ENCODE results near the gene AKNAD1. TPM values are rescaled to one million over a fixed set of nuclear protein-coding genes. Genes with fewer than 3 reads are reported as not detected.
"Not testable (repeated sequence)": the region's sequence is repeated elsewhere in the genome, so short reads cannot be mapped to it uniquely, and the experiment has no call there.

Gene AKNAD1
- total RNA-seq, 1 donor from 2014 or later, result 0.70 TPM

DNA sequence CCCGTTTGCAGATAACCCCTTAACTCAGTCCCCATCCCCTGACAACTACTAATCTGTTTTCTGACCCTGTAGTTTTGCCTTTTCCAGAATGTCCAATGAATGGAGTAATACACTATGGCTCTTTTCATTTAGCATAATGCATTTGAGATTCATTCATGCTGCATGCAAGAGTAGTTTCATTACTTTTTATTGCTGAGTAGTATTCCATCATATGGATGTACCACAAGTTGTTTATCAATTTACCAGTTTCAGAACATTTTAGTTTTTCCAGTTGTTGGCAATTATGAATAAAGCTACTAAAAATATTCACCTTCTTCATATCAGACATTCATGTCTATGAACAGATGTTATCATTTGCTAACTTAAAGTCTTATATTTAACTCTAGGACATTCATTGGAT is 65.1 kb downstream of the AKNAD1 start:
- Mint-ChIP-seq H3K27ac (ENCODE audit: unreplicated experiment) (no peak overlapping the region), H3K4me1 (ENCODE audit: unreplicated experiment) (peaks cover 16% of the 10 kb centered on the region), H3K36me3 (ENCODE audit: unreplicated experiment) (peaks cover 68% of the 10 kb centered on the region), H3K4me3 (ENCODE audit: unreplicated experiment) (no peak overlapping the region), H3K27me3 (ENCODE audit: unreplicated experiment) (no peaks in the 10 kb centered on the region), H3K9me3 (ENCODE audit: unreplicated experiment) (peaks cover 15% of the 10 kb centered on the region)
- no peak for DNase-seq (ENCODE audit: extremely low spot score, unreplicated experiment)
- TF ChIP-seq, protein P1, sequence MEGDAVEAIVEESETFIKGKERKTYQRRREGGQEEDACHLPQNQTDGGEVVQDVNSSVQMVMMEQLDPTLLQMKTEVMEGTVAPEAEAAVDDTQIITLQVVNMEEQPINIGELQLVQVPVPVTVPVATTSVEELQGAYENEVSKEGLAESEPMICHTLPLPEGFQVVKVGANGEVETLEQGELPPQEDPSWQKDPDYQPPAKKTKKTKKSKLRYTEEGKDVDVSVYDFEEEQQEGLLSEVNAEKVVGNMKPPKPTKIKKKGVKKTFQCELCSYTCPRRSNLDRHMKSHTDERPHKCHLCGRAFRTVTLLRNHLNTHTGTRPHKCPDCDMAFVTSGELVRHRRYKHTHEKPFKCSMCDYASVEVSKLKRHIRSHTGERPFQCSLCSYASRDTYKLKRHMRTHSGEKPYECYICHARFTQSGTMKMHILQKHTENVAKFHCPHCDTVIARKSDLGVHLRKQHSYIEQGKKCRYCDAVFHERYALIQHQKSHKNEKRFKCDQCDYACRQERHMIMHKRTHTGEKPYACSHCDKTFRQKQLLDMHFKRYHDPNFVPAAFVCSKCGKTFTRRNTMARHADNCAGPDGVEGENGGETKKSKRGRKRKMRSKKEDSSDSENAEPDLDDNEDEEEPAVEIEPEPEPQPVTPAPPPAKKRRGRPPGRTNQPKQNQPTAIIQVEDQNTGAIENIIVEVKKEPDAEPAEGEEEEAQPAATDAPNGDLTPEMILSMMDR (IDR thresholded peaks at IDR 0.05), result no peak

DNA sequence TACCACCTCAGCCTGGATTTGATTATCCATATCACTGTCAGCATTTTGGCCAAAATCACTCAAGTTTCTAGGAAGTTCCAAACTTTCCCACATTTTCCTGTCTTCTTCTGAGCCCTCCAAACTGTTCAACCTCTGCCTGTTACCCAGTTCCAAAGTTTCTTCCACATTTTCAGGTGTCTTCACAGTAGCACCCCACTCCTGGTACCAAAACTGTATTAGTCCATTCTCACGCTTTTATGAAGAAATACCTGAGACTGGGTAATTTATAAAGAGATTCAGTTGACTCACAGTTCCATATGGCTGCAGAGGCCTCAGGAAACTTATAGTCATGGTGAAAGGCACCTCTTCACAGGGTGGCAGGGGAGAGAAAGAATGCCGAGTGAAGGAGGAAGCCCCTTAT is 71.0 kb downstream of the AKNAD1 start:
- Mint-ChIP-seq H3K4me3 (ENCODE audit: unreplicated experiment) (no peak overlapping the region), H3K9me3 (ENCODE audit: unreplicated experiment) (peaks cover 17% of the 10 kb centered on the region), H3K36me3 (ENCODE audit: unreplicated experiment) (peaks cover 72% of the 10 kb centered on the region), H3K27ac (ENCODE audit: unreplicated experiment) (no peak overlapping the region), H3K4me1 (ENCODE audit: unreplicated experiment) (peaks cover 10% of the 10 kb centered on the region), H3K27me3 (ENCODE audit: unreplicated experiment) (no peaks in the 10 kb centered on the region)
- DNase-seq (ENCODE audit: extremely low spot score, unreplicated experiment), result no peak
- TF ChIP-seq, protein P1 (IDR thresholded peaks at IDR 0.05), result no peak

DNA sequence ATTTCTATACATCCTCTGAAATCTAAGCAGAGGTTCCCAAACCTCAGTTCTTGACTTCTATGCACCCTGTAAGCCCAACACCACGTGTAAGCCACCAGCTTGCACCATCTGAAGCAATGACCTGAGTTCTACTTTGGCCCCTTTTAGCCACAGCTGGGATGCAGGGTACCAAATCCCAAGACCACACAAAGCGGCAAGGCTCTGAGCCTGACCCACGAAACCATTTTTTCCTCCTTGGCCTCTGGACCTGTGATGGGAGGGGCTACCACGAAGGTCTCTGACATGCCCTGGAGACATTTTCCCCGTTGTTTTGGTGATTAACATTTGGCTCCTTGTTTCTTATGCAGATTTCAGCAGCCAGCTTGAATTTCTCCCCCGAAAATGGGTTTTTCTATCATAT is 71.6 kb downstream of the AKNAD1 start:
- Mint-ChIP-seq H3K4me1 (ENCODE audit: unreplicated experiment) (peaks cover 4% of the 10 kb centered on the region), H3K27me3 (ENCODE audit: unreplicated experiment) (no peaks in the 10 kb centered on the region), H3K36me3 (ENCODE audit: unreplicated experiment) (peaks cover 68% of the 10 kb centered on the region), H3K9me3 (ENCODE audit: unreplicated experiment) (peaks cover 17% of the 10 kb centered on the region), H3K4me3 (ENCODE audit: unreplicated experiment) (no peak overlapping the region), H3K27ac (ENCODE audit: unreplicated experiment) (no peak overlapping the region)
- TF ChIP-seq, protein P1 (IDR thresholded peaks at IDR 0.05), result no peak
- no peak for DNase-seq (ENCODE audit: extremely low spot score, unreplicated experiment)

DNA sequence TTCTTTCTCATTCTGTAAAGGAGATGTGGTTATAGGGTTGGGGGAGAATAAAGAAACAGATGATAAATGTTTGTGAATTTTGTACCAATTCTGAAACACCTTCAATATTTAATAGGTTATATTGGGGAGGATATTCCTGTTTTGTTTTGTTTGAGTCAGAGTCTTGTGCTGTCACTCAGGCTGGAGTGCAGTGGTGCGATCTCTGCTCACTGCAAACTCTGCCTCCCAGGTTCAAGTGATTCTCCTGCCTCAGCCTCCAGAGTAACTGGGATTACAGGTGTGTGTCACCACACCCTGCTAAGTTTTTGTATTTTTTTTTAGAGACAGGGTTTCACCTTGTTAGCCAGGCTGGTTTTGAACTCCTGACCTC is 75.3 kb downstream of the AKNAD1 start:
- H3K4me3 Mint-ChIP-seq (ENCODE audit: unreplicated experiment); H3K27me3 Mint-ChIP-seq (ENCODE audit: unreplicated experiment); H3K4me1 Mint-ChIP-seq (ENCODE audit: unreplicated experiment); DNase-seq (ENCODE audit: extremely low spot score, unreplicated experiment); H3K27ac Mint-ChIP-seq (ENCODE audit: unreplicated experiment): not testable (repeated sequence)
- peaks cover 17% of the 10 kb centered on the region for H3K9me3 Mint-ChIP-seq (ENCODE audit: unreplicated experiment)
- peaks cover 65% of the 10 kb centered on the region for H3K36me3 Mint-ChIP-seq (ENCODE audit: unreplicated experiment)

DNA sequence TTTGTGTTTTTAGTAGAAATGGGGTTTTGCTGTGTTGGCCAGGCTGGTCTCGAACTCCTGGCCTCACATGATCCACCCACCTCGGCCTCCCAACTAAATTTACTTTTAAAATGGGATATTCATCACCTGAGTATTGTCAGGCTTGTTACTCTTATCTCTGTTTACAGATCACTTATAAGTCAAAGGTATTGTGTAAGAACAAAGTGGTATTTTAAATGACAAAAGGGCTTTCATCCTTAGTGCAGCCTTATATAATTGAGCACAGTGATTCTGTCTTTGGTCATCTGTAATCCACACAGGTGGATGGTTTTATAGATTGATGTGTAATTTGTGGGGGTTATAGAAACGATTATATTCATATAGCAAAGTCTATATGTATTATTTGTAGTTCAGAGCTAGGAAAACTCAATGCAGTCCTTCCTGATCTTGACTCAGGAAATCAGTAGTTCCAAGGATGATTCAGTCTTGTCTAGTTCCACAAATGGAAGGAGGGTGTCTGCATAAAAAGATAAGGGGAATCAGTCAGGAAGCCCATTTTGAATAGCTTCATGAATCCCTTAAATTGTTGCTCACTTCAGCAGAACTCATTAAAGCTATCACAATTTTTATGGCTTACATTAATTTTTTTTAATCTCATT is 75.8 kb downstream of the AKNAD1 start:
- H3K27me3 Mint-ChIP-seq (ENCODE audit: unreplicated experiment), result no peaks in the 10 kb centered on the region
- TF ChIP-seq, protein P1 (IDR thresholded peaks at IDR 0.05), result no peak
- H3K36me3 Mint-ChIP-seq (ENCODE audit: unreplicated experiment), result peaks cover 61% of the 10 kb centered on the region
- no peaks in the 10 kb centered on the region for H3K4me1 Mint-ChIP-seq (ENCODE audit: unreplicated experiment)
- no peak overlapping the region for H3K4me3 Mint-ChIP-seq (ENCODE audit: unreplicated experiment)
- DNase-seq (ENCODE audit: extremely low spot score, unreplicated experiment), result no peak
- no peak overlapping the region for H3K27ac Mint-ChIP-seq (ENCODE audit: unreplicated experiment)
- peaks cover 17% of the 10 kb centered on the region for H3K9me3 Mint-ChIP-seq (ENCODE audit: unreplicated experiment)

DNA sequence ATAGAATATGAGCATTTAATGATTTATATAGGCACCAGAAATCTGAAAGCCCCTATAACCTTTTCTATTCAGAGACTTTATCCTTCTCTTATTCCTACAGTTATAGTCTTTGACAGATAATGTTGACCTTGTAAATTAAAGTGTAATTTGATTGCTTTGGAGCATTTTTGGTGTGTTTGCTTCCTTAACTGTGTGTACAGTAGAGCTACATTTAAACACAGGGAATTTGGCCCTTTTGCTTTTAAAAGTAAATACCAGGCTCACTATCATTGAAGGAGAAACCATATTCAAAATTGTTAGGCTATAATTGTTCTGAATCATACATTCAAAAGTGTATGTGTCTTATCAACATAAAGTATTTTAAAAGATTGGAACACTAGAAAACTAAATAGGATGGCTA is 77.4 kb downstream of the AKNAD1 start:
- H3K4me3 Mint-ChIP-seq (ENCODE audit: unreplicated experiment), result no peak overlapping the region
- peaks cover 56% of the 10 kb centered on the region for H3K36me3 Mint-ChIP-seq (ENCODE audit: unreplicated experiment)
- no peak for DNase-seq (ENCODE audit: extremely low spot score, unreplicated experiment)
- H3K4me1 Mint-ChIP-seq (ENCODE audit: unreplicated experiment), result no peaks in the 10 kb centered on the region
- peaks cover 5% of the 10 kb centered on the region for H3K9me3 Mint-ChIP-seq (ENCODE audit: unreplicated experiment)
- TF ChIP-seq, protein P1 (IDR thresholded peaks at IDR 0.05), result no peak
- H3K27ac Mint-ChIP-seq (ENCODE audit: unreplicated experiment), result no peak overlapping the region
- H3K27me3 Mint-ChIP-seq (ENCODE audit: unreplicated experiment), result no peaks in the 10 kb centered on the region
